Measurements from ENCODE around the gene TEN1. TPM values are rescaled to one million over a fixed set of nuclear protein-coding genes. Genes with fewer than 3 reads are reported as not detected.

The TEN1 gene
- total and polyA plus RNA-seq, 2 of the 13 experiments (the other 11 are each of a cell fraction or from before 2014, with no cell fraction given): 18.0 to 21.3 TPM

GRCh38 chr17:75940727-75941441 is 38.2 kb upstream of the TEN1 start, which contains the start of gene FBF1 (continued):
- TF ChIP-seq ARNT2 (CRISPR knock-in tag; IDR thresholded peaks at IDR 0.05; ENCODE audit: low read depth) (peak; percentile 95), ZNF780A (CRISPR knock-in tag; IDR thresholded peaks at IDR 0.05) (no peak), ZNF550 (CRISPR knock-in tag; IDR thresholded peaks at IDR 0.05; ENCODE audit: borderline replicate concordance) (no peak), FUBP1 (CRISPR knock-in tag; IDR thresholded peaks at IDR 0.05; ENCODE audit: borderline replicate concordance) (peak; percentile 54; the same call in 1 of the 2 replicates), ZNF121 (CRISPR knock-in tag; IDR thresholded peaks at IDR 0.05) (no peak; the same call in 1 of the 2 replicates), DPF2 (CRISPR knock-in tag; IDR thresholded peaks at IDR 0.05; ENCODE audit: borderline replicate concordance, low read depth) (no peak), MNT (IDR thresholded peaks at IDR 0.05) (peak; percentile 91), ELF4 (CRISPR knock-in tag; IDR thresholded peaks at IDR 0.05; ENCODE audit: borderline replicate concordance) (no peak; the same call in 1 of the 2 replicates), ZNF761 (CRISPR knock-in tag; conservative IDR thresholded peaks at IDR 0.05) (peak; percentile 70; the same call in 1 of the 2 replicates), ZKSCAN5 (CRISPR knock-in tag; IDR thresholded peaks at IDR 0.05) (no peak), RNF219 (CRISPR knock-in tag; IDR thresholded peaks at IDR 0.05) (no peak), ZFAT (CRISPR knock-in tag; conservative IDR thresholded peaks at IDR 0.05) (0 out of 2 replicates have a peak, but pooled peaks have one; percentile 26), FOXA1 (IDR thresholded peaks at IDR 0.05) (no peak), FOXA1 (CRISPR knock-in tag; IDR thresholded peaks at IDR 0.05) (no peak), SKI (IDR thresholded peaks at IDR 0.05; ENCODE audit: partially characterized antibody) (peak; percentile 98), PAX8 (CRISPR knock-in tag; IDR thresholded peaks at IDR 0.05; ENCODE audit: borderline replicate concordance) (0 out of 2 replicates have a peak, but pooled peaks have one; percentile 88)

Data from HepG2 (cell line).